CD4-positive, alpha-beta memory T cell (primary cell): ENCODE results near the gene OR2B2. TPM values are rescaled to one million over a fixed set of nuclear protein-coding genes. Genes with fewer than 3 reads are reported as not detected.

ENCODE experiments used
- polyA plus RNA-seq, 2 donors: library from polyadenylated mRNA; unstranded; fragments of 300-500 nt; fragmentation: Illumina TruSeq; gene quantifications; one replicate each; pipeline ENCODE4 v1.2.3, GENCODE V29; 2021
- total RNA-seq, 2 experiments: library from RNA; stranded (reverse); gene quantifications; one replicate each; pipeline ENCODE4 v1.2.3, GENCODE V29; 2021

Gene OR2B2
- total and polyA plus RNA-seq, 4 experiments from 2014 or later: not detected

Other genes with a start within 250 kb of the OR2B2 start
- gene OR2B6, start 44.8 kb upstream of the OR2B2 start, total RNA-seq: not detected
- gene OR2B6, start 44.8 kb upstream of the OR2B2 start, polyA plus RNA-seq: not detected
- 1 to 10 TPM in 1 of 2 experiments, under 1 TPM in 1; 0.75 to 1.4 TPM for gene ZNF165, start 168.2 kb upstream of the OR2B2 start, total RNA-seq
- under 1 TPM; 0.78 to 0.96 TPM for gene ZNF165, start 168.2 kb upstream of the OR2B2 start, polyA plus RNA-seq
- 10 to 100 TPM; 13.4 to 14.8 TPM for gene ZSCAN16, start 212.2 kb upstream of the OR2B2 start, total RNA-seq
- gene ZSCAN16, start 212.2 kb upstream of the OR2B2 start, polyA plus RNA-seq: 10 to 100 TPM; 12.4 to 14.2 TPM
- gene ZKSCAN8, start 229.5 kb upstream of the OR2B2 start, total RNA-seq: 10 to 100 TPM; 40.8 to 43.3 TPM
- 1 to 10 TPM in 1 of 2 donors, not detected in 1; 1.8 TPM for gene ZKSCAN8, start 229.5 kb upstream of the OR2B2 start, polyA plus RNA-seq